K562 (cell line): Measurements from ENCODE around the gene HPCAL1. TPM values are rescaled to one million over a fixed set of nuclear protein-coding genes. Genes with fewer than 3 reads are reported as not detected.
A peak's percentile ranks its signal among the peaks of the same experiment; 100 is the strongest.

Source experiments
- CC2D1A ChIP-seq: fragments of 450-650 bp; IDR thresholded peaks from 2 replicates; pipeline ENCODE4 v1.6.1; 2017; ENCODE audit warnings: mild to moderate bottlenecking
- CTBP1 ChIP-seq: fragments of 450-650 bp; IDR thresholded peaks from 2 replicates; pipeline ENCODE4 v1.6.1; 2016; ENCODE audit warnings: borderline replicate concordance
- E2F5 ChIP-seq: sonication (generic); formaldehyde crosslinking; IDR thresholded peaks from 2 replicates; pipeline ENCODE4 v1.8.0; 2022; ENCODE audit warnings: mild to moderate bottlenecking, missing genetic modification reagents
- FOXP4 ChIP-seq: sonication (generic); formaldehyde crosslinking; IDR thresholded peaks from 2 replicates; pipeline ENCODE4 v1.8.0; 2022; ENCODE audit warnings: mild to moderate bottlenecking, missing genetic modification reagents, borderline replicate concordance
- KLF10 ChIP-seq: fragments of 250-450 bp; sonication (Bioruptor Pico); IDR thresholded peaks from 2 replicates; pipeline ENCODE4 v1.6.1; 2021; ENCODE audit warnings: matching md5 sums
- KLF16 ChIP-seq: IDR thresholded peaks from 2 replicates; pipeline ENCODE4 v1.6.1; 2016; ENCODE audit warnings: antibody characterized with exemption
- MTA1 ChIP-seq: fragments of 450-650 bp; IDR thresholded peaks from 2 replicates; pipeline ENCODE4 v1.6.1; 2017; ENCODE audit warnings: borderline replicate concordance
- PCBP1 ChIP-seq: fragments of 200-400 bp; formaldehyde crosslinking; IDR thresholded peaks from 2 replicates; pipeline ENCODE4 v1.6.1; 2018; ENCODE audit warnings: mild to moderate bottlenecking, low read depth, low read length; ENCODE audit not compliant: poor library complexity, severe bottlenecking
- POLR2AphosphoS5 ChIP-seq: IDR thresholded peaks from 2 replicates; pipeline ENCODE4 v1.6.1; 2011; ENCODE audit warnings: mild to moderate bottlenecking, low read depth, low read length, moderate library complexity; ENCODE audit not compliant: control insufficient read depth, insufficient read depth
- POLR2B ChIP-seq: fragments of 450-650 bp; IDR thresholded peaks from 2 replicates; pipeline ENCODE4 v1.6.1; 2018; ENCODE audit warnings: low read depth; ENCODE audit not compliant: partially characterized antibody
- SPI1 ChIP-seq: IDR thresholded peaks from 2 replicates; pipeline ENCODE4 v1.6.1; 2011; ENCODE audit warnings: low read depth, low read length, control low read depth, borderline replicate concordance
- SRF ChIP-seq, 2 experiments: fragments of 250-450, 450-650 bp in 1 of 2; sonication (Bioruptor Pico) in 1 of 2; sonication (generic) in 1 of 2; formaldehyde crosslinking; IDR thresholded peaks; 2 replicates each; pipeline versions ENCODE4 v1.5.0 to v1.5.1; 2020 to 2022; ENCODE audit warnings: mild to moderate bottlenecking in 1 of 2, missing genetic modification reagents in 1 of 2
- THRB ChIP-seq: fragments of 450-650 bp; formaldehyde crosslinking; conservative IDR thresholded peaks from 2 replicates; pipeline ENCODE4 v1.4.0; 2022; ENCODE audit warnings: mild to moderate bottlenecking, missing genetic modification characterization
- XRCC5 ChIP-seq: fragments of 200-400 bp; formaldehyde crosslinking; IDR thresholded peaks from 2 replicates; pipeline ENCODE4 v1.6.1; 2017; ENCODE audit warnings: low read depth, mild to moderate bottlenecking, low read length
- ZBTB8A ChIP-seq: fragments of 450-650 bp; IDR thresholded peaks from 2 replicates; pipeline ENCODE4 v1.6.1; 2018; ENCODE audit warnings: mild to moderate bottlenecking, moderate library complexity; ENCODE audit not compliant: partially characterized antibody
- ZNF384 ChIP-seq: IDR thresholded peaks from 2 replicates; pipeline ENCODE4 v1.6.1; 2012; ENCODE audit warnings: low read depth, low read length, improper control_type of control experiment
- ZNF57 ChIP-seq: fragments of 450-650 bp; formaldehyde crosslinking; IDR thresholded peaks from 2 replicates; pipeline ENCODE4 v1.4.0; 2020; ENCODE audit warnings: mild to moderate bottlenecking, moderate library complexity
- ZNF76 ChIP-seq: fragments of 250-450 bp; sonication (Bioruptor Pico); IDR thresholded peaks from 2 replicates; pipeline ENCODE4 v1.4.0; 2020; ENCODE audit warnings: mild to moderate bottlenecking, moderate library complexity, borderline replicate concordance
- ZSCAN29 ChIP-seq: fragments of 450-650 bp; IDR thresholded peaks from 2 replicates; pipeline ENCODE4 v1.6.1; 2017
- polyA plus RNA-seq, 8 experiments: library from polyadenylated mRNA; depleted of rRNA in 4 of 8; stranded (reverse) in 5 of 8; unstranded in 3 of 8; fragments of >200 nt; fragmentation: Nextera tagmentation in 2 of 8; fragmentation: Illumina TruSeq in 1 of 8; extraction: Ambion mirVana in 2 of 8; extraction: Trizol in 1 of 8; gene quantifications; 2 replicates each; pipeline versions ENCODE4 v1.2.1 to v1.2.3, GENCODE V29; 2011 to 2014; ENCODE audit warnings: inconsistent platforms in 1 of 8, missing spikeins in 1 of 8
- total RNA-seq, 7 experiments: library from RNA; depleted of rRNA in 6 of 7; stranded (reverse); fragments of >200 nt in 6 of 7; fragmentation: Illumina TruSeq in 2 of 7; extraction: Trizol in 2 of 7; gene quantifications; 2 replicates each; pipeline versions ENCODE4 v1.2.1 to v1.2.3, GENCODE V29; 2011 to 2021; ENCODE audit warnings: low replicate concordance in 1 of 7
- TF ChIP-seq, protein P1 (sequence below), 3 experiments: fragments of 200-800 bp in 1 of 3; sonication (Bioruptor generic) in 1 of 3; sonication (generic) in 1 of 3; formaldehyde crosslinking in 1 of 3; IDR thresholded peaks; 2 replicates each; pipeline versions ENCODE4 v1.6.1 to v1.8.0; 2016 to 2022; ENCODE audit warnings: mild to moderate bottlenecking in 2 of 3, missing compliant biosample characterization in 2 of 3, missing genetic modification characterization in 2 of 3, missing genetic modification reagents in 1 of 3
- TF ChIP-seq, protein P2 (sequence below): fragments of 450-650 bp; IDR thresholded peaks from 2 replicates; pipeline ENCODE4 v1.6.1; 2017; ENCODE audit warnings: mild to moderate bottlenecking, moderate library complexity

The HPCAL1 gene
- total and polyA plus RNA-seq, 9 of the 15 experiments (the other 6 are each of a cell fraction or from before 2014, with no cell fraction given), result 2.7 to 65.5 (median 23.9) TPM

GRCh38 chr2:10439185-10439879, 136.6 kb downstream of the HPCAL1 start (continued):
- TF ChIP-seq CC2D1A (no peak), KLF16 (no peak), CTBP1 (peak; percentile 27; the same call in 1 of the 2 replicates), ZNF76 (no peak), ZBTB8A (no peak), SRF (CRISPR knock-in tag; IDR thresholded peaks at IDR 0.05) (no peak), ZSCAN29 (no peak), E2F5 (peak; percentile 49; the same call in 1 of the 2 replicates), THRB (CRISPR knock-in tag) (peak; percentile 72; the same call in 1 of the 2 replicates), XRCC5 (0 out of 2 replicates have a peak, but pooled peaks have one; percentile 30), ZNF384 (no peak), MTA1 (no peak), ZNF57 (CRISPR knock-in tag) (no peak), KLF10 (no peak), POLR2B (peak; percentile 63), SPI1 (peak; percentile 53), POLR2AphosphoS5 (peak; percentile 38; the same call in 1 of the 2 replicates), PCBP1 (no peak), FOXP4 (CRISPR knock-in tag) (no peak)
- TF ChIP-seq, protein P1, sequence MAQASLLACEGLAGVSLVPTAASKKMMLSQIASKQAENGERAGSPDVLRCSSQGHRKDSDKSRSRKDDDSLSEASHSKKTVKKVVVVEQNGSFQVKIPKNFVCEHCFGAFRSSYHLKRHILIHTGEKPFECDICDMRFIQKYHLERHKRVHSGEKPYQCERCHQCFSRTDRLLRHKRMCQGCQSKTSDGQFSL (CRISPR knock-in tag; IDR thresholded peaks at IDR 0.05), result no peak
- TF ChIP-seq, protein P1 (tag; IDR thresholded peaks at IDR 0.05), result no peak
- TF ChIP-seq, protein P2, sequence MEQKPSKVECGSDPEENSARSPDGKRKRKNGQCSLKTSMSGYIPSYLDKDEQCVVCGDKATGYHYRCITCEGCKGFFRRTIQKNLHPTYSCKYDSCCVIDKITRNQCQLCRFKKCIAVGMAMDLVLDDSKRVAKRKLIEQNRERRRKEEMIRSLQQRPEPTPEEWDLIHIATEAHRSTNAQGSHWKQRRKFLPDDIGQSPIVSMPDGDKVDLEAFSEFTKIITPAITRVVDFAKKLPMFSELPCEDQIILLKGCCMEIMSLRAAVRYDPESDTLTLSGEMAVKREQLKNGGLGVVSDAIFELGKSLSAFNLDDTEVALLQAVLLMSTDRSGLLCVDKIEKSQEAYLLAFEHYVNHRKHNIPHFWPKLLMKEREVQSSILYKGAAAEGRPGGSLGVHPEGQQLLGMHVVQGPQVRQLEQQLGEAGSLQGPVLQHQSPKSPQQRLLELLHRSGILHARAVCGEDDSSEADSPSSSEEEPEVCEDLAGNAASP, result no peak
